H7 (cell line): ENCODE data around the gene RBMS1. TPM values are rescaled to one million over a fixed set of nuclear protein-coding genes. Genes with fewer than 3 reads are reported as not detected.

Source experiments
- DNase-seq: peaks from one replicate; pipeline ENCODE4 v3.0.0; 2012
- H3K27me3 ChIP-seq: 2 replicates; pipeline ENCODE4 v1.6.0; 2011; ENCODE audit warnings: mild to moderate bottlenecking, low read length; ENCODE audit not compliant: control insufficient read depth, insufficient read depth
- H3K36me3 ChIP-seq: replicated peaks from 2 replicates; pipeline ENCODE4 v1.5.1; 2011; ENCODE audit warnings: low read length; ENCODE audit not compliant: control insufficient read depth, insufficient read depth
- H3K4me3 ChIP-seq: 2 replicates; pipeline ENCODE4 v1.5.1; 2011; ENCODE audit warnings: low read depth, mild to moderate bottlenecking, control low read depth, low read length, moderate library complexity; ENCODE audit not compliant: insufficient read depth
- total RNA-seq: library from RNA; depleted of rRNA; stranded (reverse); fragments of >200 nt; shearing (Covaris generic); gene quantifications from 2 replicates; pipeline ENCODE4 v1.2.3, GENCODE V29; 2014

RBMS1 gene
- total RNA-seq, 1 experiment from 2014 or later: 46.7 TPM

- Histone ChIP-seq H3K27me3 (peaks cover 2% of the 10 kb centered on the region; the same call in 1 of the 2 replicates), H3K4me3 (peak overlapping the region; percentile 52), H3K36me3 (no peaks in the 10 kb centered on the region)
- peak; percentile 37 for DNase-seq
These were observed 85.2 kb downstream of the RBMS1 start for GRCh38 chr2:160408173-160408958.

GRCh38 chr2:160407393-160408172 is 86.0 kb downstream of the RBMS1 start:
- H3K4me3 ChIP-seq: peak overlapping the region; percentile 68
- peak; percentile 87 for DNase-seq
- H3K27me3 ChIP-seq: peaks cover 2% of the 10 kb centered on the region; the same call in 1 of the 2 replicates

GRCh38 chr2:160406591-160407392 is 86.8 kb downstream of the RBMS1 start:
- H3K27me3 ChIP-seq: peaks cover 2% of the 10 kb centered on the region; the same call in 1 of the 2 replicates
- H3K36me3 ChIP-seq: no peaks in the 10 kb centered on the region
- H3K4me3 ChIP-seq: peak overlapping the region; percentile 68
- DNase-seq: peak; percentile 67

More at GRCh38 chr2:160407393-160408172, 86.0 kb downstream of the RBMS1 start:
- no peaks in the 10 kb centered on the region for H3K36me3 ChIP-seq

DNA sequence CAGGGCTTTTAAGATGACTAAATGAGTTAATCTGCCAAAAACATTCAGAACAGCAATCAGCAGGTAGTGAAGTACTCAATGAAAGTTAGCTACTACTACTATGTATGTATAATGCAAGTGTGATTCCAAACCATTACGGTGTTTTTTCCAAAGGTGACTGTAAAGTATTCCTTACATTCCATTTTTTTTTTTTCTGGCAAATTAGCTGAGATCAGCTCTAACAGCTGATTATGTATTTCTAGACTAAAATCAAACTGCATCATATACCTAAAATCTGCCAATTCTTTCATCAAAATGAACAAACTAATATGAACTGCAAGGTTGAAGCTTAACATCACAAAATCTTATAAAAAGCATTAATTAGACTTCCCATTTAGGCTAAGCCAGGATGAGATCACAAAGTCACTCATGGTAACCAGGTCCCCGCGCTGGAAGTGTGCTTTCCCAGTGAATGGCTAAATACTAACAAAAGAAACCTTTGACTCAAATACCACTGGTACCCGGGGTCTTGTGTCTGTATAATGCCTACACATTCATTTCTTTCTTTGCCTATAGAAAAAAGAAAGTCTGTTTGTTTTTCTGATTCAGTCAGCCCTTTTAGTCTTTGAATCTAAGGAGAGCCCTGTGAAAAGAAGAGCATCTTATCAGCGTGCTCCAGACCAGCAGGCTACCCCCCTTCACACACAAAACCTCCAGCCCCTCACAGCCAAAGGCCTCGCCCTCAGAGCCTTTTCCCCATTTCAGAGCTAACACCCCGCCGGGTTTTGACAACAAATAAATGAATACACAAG is 88.3 kb downstream of the RBMS1 start:
- no peak overlapping the region for H3K4me3 ChIP-seq
- peak; percentile 42 for DNase-seq
- no peaks in the 10 kb centered on the region for H3K36me3 ChIP-seq

GRCh38 chr2:160402997-160403979 is 90.3 kb downstream of the RBMS1 start:
- Histone ChIP-seq H3K36me3 (no peaks in the 10 kb centered on the region), H3K4me3 (no peak overlapping the region), H3K27me3 (peaks cover 2% of the 10 kb centered on the region; the same call in 1 of the 2 replicates)
- DNase-seq: no peak

More for the DNA sequence above, 88.3 kb downstream of the RBMS1 start:
- peaks cover 2% of the 10 kb centered on the region; the same call in 1 of the 2 replicates for H3K27me3 ChIP-seq

- no peak overlapping the region for H3K4me3 ChIP-seq
These were observed 91.1 kb downstream of the RBMS1 start for GRCh38 chr2:160402501-160402900.

DNA sequence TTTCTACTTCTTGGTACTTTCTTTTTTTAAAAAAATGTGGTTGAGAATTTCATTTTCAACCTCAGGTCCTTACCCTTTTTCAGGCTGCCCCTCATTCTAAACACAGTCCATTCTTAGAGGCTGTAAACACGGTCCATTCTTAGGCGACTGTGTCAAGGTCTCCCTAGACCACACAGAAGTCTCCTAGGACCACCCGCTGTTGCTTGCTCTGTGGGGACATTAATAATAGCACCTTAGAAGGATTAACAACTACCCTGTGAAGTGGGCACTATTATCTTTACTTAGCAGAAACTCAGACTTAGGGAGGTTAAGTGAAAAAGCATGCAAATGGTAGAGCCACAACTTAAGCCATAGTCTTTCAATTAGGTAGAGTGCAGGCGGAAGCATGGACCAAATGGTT is 91.7 kb downstream of the RBMS1 start:
- peaks cover 2% of the 10 kb centered on the region; the same call in 1 of the 2 replicates for H3K27me3 ChIP-seq
- H3K4me3 ChIP-seq: no peak overlapping the region
- DNase-seq: no peak
- no peaks in the 10 kb centered on the region for H3K36me3 ChIP-seq

More at GRCh38 chr2:160402501-160402900, 91.1 kb downstream of the RBMS1 start:
- no peaks in the 10 kb centered on the region for H3K36me3 ChIP-seq
- peaks cover 2% of the 10 kb centered on the region; the same call in 1 of the 2 replicates for H3K27me3 ChIP-seq
- no peak for DNase-seq

- DNase-seq: no peak
- H3K36me3 ChIP-seq: no peaks in the 10 kb centered on the region
- no peak overlapping the region for H3K4me3 ChIP-seq
- H3K27me3 ChIP-seq: peaks cover 2% of the 10 kb centered on the region; the same call in 1 of the 2 replicates
These were observed 93.7 kb downstream of the RBMS1 start for GRCh38 chr2:160399880-160400279.

DNA sequence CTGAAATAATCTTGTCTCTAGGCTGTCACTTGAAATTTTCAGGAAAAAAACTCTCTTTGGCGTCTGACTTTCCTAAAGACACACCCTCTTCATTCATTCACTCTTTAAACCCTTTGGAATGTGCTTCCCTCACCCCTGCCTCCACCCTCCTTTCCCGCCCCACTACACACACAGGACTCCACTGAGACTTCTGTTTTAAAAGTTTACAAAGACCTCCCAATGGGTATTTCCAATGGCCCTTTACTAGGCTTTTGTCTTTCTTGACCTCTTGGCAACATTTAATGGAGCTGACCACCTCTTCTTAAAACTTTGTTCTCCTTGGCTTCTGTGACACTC is 96.1 kb downstream of the RBMS1 start:
- no peaks in the 10 kb centered on the region for H3K36me3 ChIP-seq
- no peaks in the 10 kb centered on the region for H3K27me3 ChIP-seq
- DNase-seq: peak; percentile 44
- no peak overlapping the region for H3K4me3 ChIP-seq

GRCh38 chr2:160394153-160394552 is 99.5 kb downstream of the RBMS1 start:
- Histone ChIP-seq H3K27me3 (no peaks in the 10 kb centered on the region), H3K36me3 (no peaks in the 10 kb centered on the region), H3K4me3 (no peak overlapping the region)
- DNase-seq: no peak

GRCh38 chr2:160392201-160392600 is 101.4 kb downstream of the RBMS1 start:
- Histone ChIP-seq H3K4me3 (no peak overlapping the region), H3K36me3 (no peaks in the 10 kb centered on the region), H3K27me3 (no peaks in the 10 kb centered on the region)
- no peak for DNase-seq

DNA sequence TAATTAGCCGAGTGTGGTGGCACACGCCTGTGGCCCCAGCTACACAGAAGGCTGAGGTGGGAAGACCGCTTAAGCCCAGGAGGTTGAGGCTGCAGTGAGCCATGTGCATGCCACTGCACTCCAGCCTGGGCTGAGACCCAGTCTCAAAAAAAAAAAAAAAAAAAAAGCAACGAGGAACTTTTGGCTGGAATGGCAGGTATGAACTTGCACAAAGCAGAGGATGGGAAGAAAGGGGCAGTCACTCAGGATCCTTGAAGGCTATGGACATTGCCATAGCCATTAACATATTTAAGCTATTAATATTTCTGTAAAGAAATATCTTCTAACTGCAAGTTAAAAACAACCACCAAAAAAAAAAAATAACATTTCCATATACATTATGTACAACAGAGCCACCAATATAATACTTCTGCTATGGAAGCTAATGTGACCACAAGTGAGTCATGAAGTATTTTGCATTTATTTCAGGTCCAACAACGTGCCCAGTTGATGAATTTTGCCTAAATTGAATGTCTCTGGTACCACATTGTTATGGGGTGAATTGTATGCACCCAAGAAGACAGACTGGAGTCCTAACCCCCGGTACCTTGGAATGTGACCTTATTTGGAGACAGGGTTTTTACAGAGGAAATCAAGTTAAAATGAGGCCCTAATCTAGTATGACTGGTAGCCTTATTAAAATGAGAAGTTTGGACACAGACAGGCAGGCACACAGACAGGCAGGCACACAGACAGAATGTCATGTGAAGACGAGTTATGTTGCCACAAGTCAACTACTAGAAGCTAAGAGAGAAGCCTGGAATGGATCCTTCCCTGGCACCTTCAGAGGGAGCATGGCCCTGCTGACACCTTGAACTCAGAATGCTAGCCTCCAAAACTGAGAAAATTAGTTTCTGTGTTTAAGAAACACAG is 102.8 kb downstream of the RBMS1 start:
- no peak for DNase-seq
- no peak overlapping the region for H3K4me3 ChIP-seq
- H3K36me3 ChIP-seq: no peaks in the 10 kb centered on the region
- no peaks in the 10 kb centered on the region for H3K27me3 ChIP-seq
